Tibial nerve (tissue), 3 donors: ENCODE measurements around the gene FRMD4A.

ENCODE experiments used
- CTCF ChIP-seq, 5 experiments: fragments of 200-600 bp in 3 of 5; fragments of 450-650 bp in 2 of 5; sonication (generic) in 3 of 5; IDR thresholded peaks; one replicate each; pipeline ENCODE4 v1.5.1; 2016 to 2019; ENCODE audit warnings: antibody characterized with exemption in 5 of 5, mild to moderate bottlenecking in 3 of 5, moderate library complexity in 2 of 5
- POLR2A ChIP-seq, 2 donors: fragments of 450-650 bp; IDR thresholded peaks; one replicate each; pipeline ENCODE4 v1.6.1; 2017; ENCODE audit warnings: antibody characterized with exemption in 2 of 2, mild to moderate bottlenecking in 2 of 2, moderate library complexity in 2 of 2

- no peak for TF ChIP-seq CTCF (IDR thresholded peaks at IDR 0.05)
- TF ChIP-seq POLR2A (IDR thresholded peaks at IDR 0.05) = no peak
These were observed 675.9 kb downstream of the FRMD4A start for GRCh38 chr10:13654846-13655245.
